ENCODE measurements around the gene CDC42.

Gene CDC42

GRCh38 chr1:22105611-22106207 is 53.2 kb downstream of the CDC42 start:
- in situ Hi-C loops (cut with HindIII; ENCODE audit: low sequenced_read_pairs) = loop anchor here (10.0 to 25.0 kb wide), 2 partner anchors 109 to 282 kb away; no protein-coding TSS in a partner anchor

- in situ Hi-C loops (cut with HindIII; ENCODE audit: low sequenced_read_pairs) = loop anchor here (10.0 to 25.0 kb wide), 2 partner anchors 108 to 280 kb away; no protein-coding TSS in a partner anchor
These were observed 54.6 kb downstream of the CDC42 start for GRCh38 chr1:22107126-22107525.

GRCh38 chr1:22108339-22109105 is 56.0 kb downstream of the CDC42 start:
- in situ Hi-C loops (cut with HindIII; ENCODE audit: low sequenced_read_pairs) = loop anchor here (10.0 to 25.0 kb wide), 2 partner anchors 106 to 279 kb away; no protein-coding TSS in a partner anchor

GRCh38 chr1:22110016-22110415 is 57.5 kb downstream of the CDC42 start:
- in situ Hi-C loops (cut with HindIII; ENCODE audit: low sequenced_read_pairs) = loop anchor here (25.0 kb wide), 1 partner anchor 277 kb away; no protein-coding TSS in a partner anchor

GRCh38 chr1:22111115-22111514 is 58.6 kb downstream of the CDC42 start:
- in situ Hi-C loops (cut with HindIII; ENCODE audit: low sequenced_read_pairs) = loop anchor here (25.0 kb wide), 1 partner anchor 276 kb away; no protein-coding TSS in a partner anchor

GRCh38 chr1:22111620-22112019 is 59.1 kb downstream of the CDC42 start:
- in situ Hi-C loops (cut with HindIII; ENCODE audit: low sequenced_read_pairs) = loop anchor here (25.0 kb wide), 1 partner anchor 276 kb away; no protein-coding TSS in a partner anchor

GRCh38 chr1:22112554-22112953 is 60.0 kb downstream of the CDC42 start:
- in situ Hi-C loops (cut with HindIII; ENCODE audit: low sequenced_read_pairs) = loop anchor here (25.0 kb wide), 1 partner anchor 275 kb away; no protein-coding TSS in a partner anchor

- in situ Hi-C loops (cut with HindIII; ENCODE audit: low sequenced_read_pairs) = loop anchor here (25.0 kb wide), 1 partner anchor 273 kb away; no protein-coding TSS in a partner anchor
These were observed 61.8 kb downstream of the CDC42 start for GRCh38 chr1:22114083-22115012.

- in situ Hi-C loops (cut with HindIII; ENCODE audit: low sequenced_read_pairs) = loop anchor here (25.0 kb wide), 1 partner anchor 272 kb away; no protein-coding TSS in a partner anchor
These were observed 62.8 kb downstream of the CDC42 start for GRCh38 chr1:22115286-22115685.

- in situ Hi-C loops (cut with HindIII; ENCODE audit: low sequenced_read_pairs) = loop anchor here (25.0 kb wide), 1 partner anchor 270 kb away; no protein-coding TSS in a partner anchor
These were observed 64.7 kb downstream of the CDC42 start for GRCh38 chr1:22117238-22117637.

GRCh38 chr1:22117851-22118250 is 65.3 kb downstream of the CDC42 start:
- in situ Hi-C loops (cut with HindIII; ENCODE audit: low sequenced_read_pairs) = loop anchor here (25.0 kb wide), 1 partner anchor 269 kb away; no protein-coding TSS in a partner anchor

- in situ Hi-C loops (cut with HindIII; ENCODE audit: low sequenced_read_pairs) = loop anchor here (25.0 kb wide), 1 partner anchor 269 kb away; no protein-coding TSS in a partner anchor
These were observed 65.9 kb downstream of the CDC42 start for GRCh38 chr1:22118291-22118992.

- in situ Hi-C loops (cut with HindIII; ENCODE audit: low sequenced_read_pairs) = loop anchor here (25.0 kb wide), 1 partner anchor 267 kb away; no protein-coding TSS in a partner anchor
These were observed 67.3 kb downstream of the CDC42 start for GRCh38 chr1:22119626-22120468.

GRCh38 chr1:22120469-22120790 is 67.9 kb downstream of the CDC42 start:
- in situ Hi-C loops (cut with HindIII; ENCODE audit: low sequenced_read_pairs) = loop anchor here (25.0 kb wide), 1 partner anchor 267 kb away; no protein-coding TSS in a partner anchor

- in situ Hi-C loops (cut with HindIII; ENCODE audit: low sequenced_read_pairs) = loop anchor here (25.0 kb wide), 1 partner anchor 266 kb away; no protein-coding TSS in a partner anchor
These were observed 69.0 kb downstream of the CDC42 start for GRCh38 chr1:22121421-22121911.

- in situ Hi-C loops (cut with HindIII; ENCODE audit: low sequenced_read_pairs) = loop anchor here (25.0 kb wide), 1 partner anchor 265 kb away; no protein-coding TSS in a partner anchor
These were observed 70.0 kb downstream of the CDC42 start for GRCh38 chr1:22122273-22123070.

GRCh38 chr1:22123071-22123390 is 70.5 kb downstream of the CDC42 start:
- in situ Hi-C loops (cut with HindIII; ENCODE audit: low sequenced_read_pairs) = loop anchor here (25.0 kb wide), 1 partner anchor 264 kb away; no protein-coding TSS in a partner anchor
